Stomach (tissue), 4 donors: Measurements from ENCODE around the gene COG5.

Source experiments
- CTCF ChIP-seq, 7 experiments: fragments of 450-650 bp in 4 of 7; fragments of 200-600 bp in 3 of 7; sonication (generic) in 3 of 7; IDR thresholded peaks; one replicate each; pipeline ENCODE4 v1.5.1; 2016 to 2019; ENCODE audit warnings: antibody characterized with exemption in 7 of 7, control low read depth in 2 of 7, mild to moderate bottlenecking in 1 of 7
- EP300 ChIP-seq: sonication (generic); formaldehyde crosslinking; IDR thresholded peaks from one replicate; pipeline ENCODE4 v1.6.1; 2017; ENCODE audit warnings: antibody characterized with exemption

- no peak for TF ChIP-seq CTCF (IDR thresholded peaks at IDR 0.05)
- no peak for TF ChIP-seq EP300
Measured at GRCh38 chr7:107264723-107265122, 299.0 kb downstream of the COG5 start.
